PC-3 (cell line): ENCODE results near the gene VSX1.

Experiments used
- CTCF ChIP-seq: fragments of 300-600 bp; sonication (generic); conservative IDR thresholded peaks from 2 replicates; pipeline ENCODE4 v1.5.1; 2017; ENCODE audit warnings: antibody characterized with exemption, low read depth, mild to moderate bottlenecking, low read length
- EZH2 ChIP-seq: fragments of 300-600 bp; sonication (generic); IDR thresholded peaks from one replicate; pipeline ENCODE4 v1.6.1; 2017; ENCODE audit warnings: antibody characterized with exemption, mild to moderate bottlenecking, low read length; ENCODE audit not compliant: unreplicated experiment
- EZH2phosphoT487 ChIP-seq: fragments of 300-600 bp; sonication (generic); IDR thresholded peaks from 2 replicates; pipeline ENCODE4 v1.6.1; 2018; ENCODE audit warnings: mild to moderate bottlenecking, antibody characterized with exemption, low read length, borderline replicate concordance

- TF ChIP-seq CTCF, result no peak
- TF ChIP-seq EZH2, result no peak
- TF ChIP-seq EZH2phosphoT487, result no peak
Observed at GRCh38 chr20:25089096-25089495, 7.2 kb upstream of the VSX1 start.
